ENCODE measurements around the gene TANGO6.
A peak's percentile ranks its signal among the peaks of the same experiment; 100 is the strongest.
"Not testable (repeated sequence)": the region's sequence is repeated elsewhere in the genome, so short reads cannot be mapped to it uniquely, and the experiment has no call there.

Gene TANGO6

GRCh38 chr16:68843482-68844210 is at the start of gene TANGO6:
Gene TANGO6, plus strand, starts transcription at chr16:68843531. Its CDS starts 87 bp downstream, at chr16:68843618.
- no peak for TF ChIP-seq GATA1 (IDR thresholded peaks at IDR 0.05; ENCODE audit: low read depth, low read length)
- peak; percentile 85 for TF ChIP-seq POLR2A (IDR thresholded peaks at IDR 0.05; ENCODE audit: low read length)
- peak; percentile 90 to 92 for DNase-seq

GRCh38 chr16:68798398-68798797 is 44.9 kb upstream of the TANGO6 start:
- TF ChIP-seq POLR2A (IDR thresholded peaks at IDR 0.05; ENCODE audit: low read length) (no peak), GATA1 (IDR thresholded peaks at IDR 0.05; ENCODE audit: low read depth, low read length) (no peak)
- DNase-seq: no peak

- peak; percentile 71 to 83 for DNase-seq
- TF ChIP-seq GATA1 (IDR thresholded peaks at IDR 0.05; ENCODE audit: low read depth, low read length): no peak
- no peak for TF ChIP-seq POLR2A (IDR thresholded peaks at IDR 0.05; ENCODE audit: low read length)
These were observed 43.0 kb upstream of the TANGO6 start for GRCh38 chr16:68800257-68800875.

GRCh38 chr16:68802190-68802589 is 41.1 kb upstream of the TANGO6 start:
- no peak for TF ChIP-seq POLR2A (IDR thresholded peaks at IDR 0.05; ENCODE audit: low read length)
- no peak for TF ChIP-seq GATA1 (IDR thresholded peaks at IDR 0.05; ENCODE audit: low read depth, low read length)
- DNase-seq: no peak

GRCh38 chr16:68806422-68806821 is 36.9 kb upstream of the TANGO6 start:
- no peak for DNase-seq
- TF ChIP-seq POLR2A (IDR thresholded peaks at IDR 0.05; ENCODE audit: low read length): no peak
- no peak for TF ChIP-seq GATA1 (IDR thresholded peaks at IDR 0.05; ENCODE audit: low read depth, low read length)

- TF ChIP-seq GATA1 (IDR thresholded peaks at IDR 0.05; ENCODE audit: low read depth, low read length) (no peak), POLR2A (IDR thresholded peaks at IDR 0.05; ENCODE audit: low read length) (no peak)
- no peak for DNase-seq
These were observed 36.4 kb upstream of the TANGO6 start for GRCh38 chr16:68806981-68807380.

- DNase-seq: no peak
- no peak for TF ChIP-seq POLR2A (IDR thresholded peaks at IDR 0.05; ENCODE audit: low read length)
These were observed 28.8 kb upstream of the TANGO6 start for GRCh38 chr16:68814516-68814915.

GRCh38 chr16:68823401-68824135 is 19.8 kb upstream of the TANGO6 start:
- no peak for DNase-seq
- no peak for TF ChIP-seq GATA1 (IDR thresholded peaks at IDR 0.05; ENCODE audit: low read depth, low read length)
- TF ChIP-seq POLR2A (IDR thresholded peaks at IDR 0.05; ENCODE audit: low read length): no peak

- TF ChIP-seq GATA1 (IDR thresholded peaks at IDR 0.05; ENCODE audit: low read depth, low read length): no peak
- TF ChIP-seq POLR2A (IDR thresholded peaks at IDR 0.05; ENCODE audit: low read length): no peak
- DNase-seq: no peak
These were observed 17.9 kb upstream of the TANGO6 start for GRCh38 chr16:68825427-68825826.

- DNase-seq: peak in 1 of 2 experiments; percentile 38
- TF ChIP-seq POLR2A (IDR thresholded peaks at IDR 0.05; ENCODE audit: low read length): no peak
- no peak for TF ChIP-seq GATA1 (IDR thresholded peaks at IDR 0.05; ENCODE audit: low read depth, low read length)
These were observed 16.7 kb upstream of the TANGO6 start for GRCh38 chr16:68826652-68827051.

GRCh38 chr16:68833251-68833650 is 10.1 kb upstream of the TANGO6 start:
- TF ChIP-seq POLR2A (IDR thresholded peaks at IDR 0.05; ENCODE audit: low read length) (no peak), GATA1 (IDR thresholded peaks at IDR 0.05; ENCODE audit: low read depth, low read length) (no peak)
- no peak for DNase-seq

GRCh38 chr16:68834550-68834949 is 8.8 kb upstream of the TANGO6 start:
- no peak for DNase-seq
- no peak for TF ChIP-seq GATA1 (IDR thresholded peaks at IDR 0.05; ENCODE audit: low read depth, low read length)
- no peak for TF ChIP-seq POLR2A (IDR thresholded peaks at IDR 0.05; ENCODE audit: low read length)

GRCh38 chr16:68835970-68836369 is 7.4 kb upstream of the TANGO6 start:
- TF ChIP-seq POLR2A (IDR thresholded peaks at IDR 0.05; ENCODE audit: low read length): no peak
- no peak for TF ChIP-seq GATA1 (IDR thresholded peaks at IDR 0.05; ENCODE audit: low read depth, low read length)
- DNase-seq: no peak

- no peak for TF ChIP-seq GATA1 (IDR thresholded peaks at IDR 0.05; ENCODE audit: low read depth, low read length)
- TF ChIP-seq POLR2A (IDR thresholded peaks at IDR 0.05; ENCODE audit: low read length): no peak
- DNase-seq: no peak
These were observed 3.5 kb upstream of the TANGO6 start for GRCh38 chr16:68839831-68840230.

- not testable (repeated sequence) for DNase-seq
These were observed 308 bp upstream of the TANGO6 start for GRCh38 chr16:68842964-68843481.
